A673 (cell line): ENCODE measurements around the gene GALNT2.

ENCODE experiments used
- CTCF ChIP-seq: fragments of 300-800, 200-600 bp; sonication (generic); conservative IDR thresholded peaks from 2 replicates; pipeline ENCODE4 v1.5.1; 2017; ENCODE audit warnings: low read depth, mild to moderate bottlenecking, antibody characterized with exemption, low read length, moderate library complexity, mixed read lengths
- EZH2 ChIP-seq: fragments of 200-600 bp; sonication (generic); IDR thresholded peaks from 2 replicates; pipeline ENCODE4 v1.6.1; 2017; ENCODE audit warnings: borderline replicate concordance, low read depth, mild to moderate bottlenecking, mixed read lengths, antibody characterized with exemption, low read length; ENCODE audit not compliant: poor library complexity, severe bottlenecking

GRCh38 chr1:230044729-230045128, 22.3 kb upstream of the GALNT2 start:
- TF ChIP-seq CTCF (no peak), EZH2 (no peak)
